DMS53 treated with DMSO at 0.1 percent for 48 hours (cell line): ENCODE results near the gene PRKCQ.
"Not testable (repeated sequence)": the region's sequence is repeated elsewhere in the genome, so short reads cannot be mapped to it uniquely, and the experiment has no call there.

Experiments
- DNase-seq: peaks from one replicate; lab custom pipeline; 2025; ENCODE audit not compliant: unreplicated experiment; lab: John Stamatoyannopoulos, UW

Gene PRKCQ

GRCh38 chr10:6494936-6495592, 85.0 kb downstream of the PRKCQ start:
- DNase-seq = no peak

- no peak for DNase-seq
Measured at GRCh38 chr10:6494442-6494819, 85.6 kb downstream of the PRKCQ start.

- no peak for DNase-seq
Measured at GRCh38 chr10:6493521-6494441, 86.3 kb downstream of the PRKCQ start.

GRCh38 chr10:6492896-6493295, 87.2 kb downstream of the PRKCQ start:
- DNase-seq = no peak

GRCh38 chr10:6491841-6492609, 88.1 kb downstream of the PRKCQ start:
- no peak for DNase-seq

- no peak for DNase-seq
Measured at GRCh38 chr10:6490614-6491013, 89.5 kb downstream of the PRKCQ start.

GRCh38 chr10:6487920-6488319, 92.2 kb downstream of the PRKCQ start:
- DNase-seq = no peak

- DNase-seq = no peak
Measured at GRCh38 chr10:6486309-6486708, 93.8 kb downstream of the PRKCQ start.

GRCh38 chr10:6482737-6483357, 97.2 kb downstream of the PRKCQ start:
- no peak for DNase-seq

- DNase-seq = no peak
Measured at GRCh38 chr10:6478722-6479121, 101.4 kb downstream of the PRKCQ start.

- DNase-seq = no peak
Measured at GRCh38 chr10:6476989-6477388, 103.1 kb downstream of the PRKCQ start.

GRCh38 chr10:6474871-6475270, 105.2 kb downstream of the PRKCQ start:
- no peak for DNase-seq

GRCh38 chr10:6473901-6474370, 106.1 kb downstream of the PRKCQ start:
- DNase-seq = no peak

- DNase-seq = no peak
Measured at GRCh38 chr10:6473430-6473829, 106.6 kb downstream of the PRKCQ start.

GRCh38 chr10:6472710-6473005, 107.4 kb downstream of the PRKCQ start:
- DNase-seq = not testable (repeated sequence)

- DNase-seq = no peak
Measured at GRCh38 chr10:6470894-6471618, 109.0 kb downstream of the PRKCQ start.

- no peak for DNase-seq
Measured at GRCh38 chr10:6469661-6470060, 110.4 kb downstream of the PRKCQ start.

- DNase-seq = no peak
Measured at GRCh38 chr10:6465854-6466601, 114.0 kb downstream of the PRKCQ start.

- no peak for DNase-seq
Measured at GRCh38 chr10:6465437-6465836, 114.6 kb downstream of the PRKCQ start.

- no peak for DNase-seq
Measured at GRCh38 chr10:6464862-6465430, 115.1 kb downstream of the PRKCQ start.
